Breast epithelium (tissue), 4 donors: ENCODE measurements around the gene ESRRG. TPM values are rescaled to one million over a fixed set of nuclear protein-coding genes. Genes with fewer than 3 reads are reported as not detected.
A peak's percentile ranks its signal among the peaks of the same experiment; 100 is the strongest.

Source experiments
- DNase-seq, 2 donors: peaks; one replicate each; pipeline ENCODE4 v3.0.0-alpha.2; 2019; ENCODE audit warnings: low spot score in 2 of 2
- H3K27ac ChIP-seq, 2 donors: fragments of 200-600 bp; sonication (generic) in 1 of 2; one replicate each; pipeline ENCODE4 v1.5.1; 2016 to 2019; ENCODE audit warnings: mild to moderate bottlenecking in 1 of 2
- H3K27me3 ChIP-seq, 2 donors: fragments of 200-600 bp; sonication (generic) in 1 of 2; one replicate each; pipeline versions ENCODE4 v1.5.1 to v1.6.0; 2017 to 2019; ENCODE audit warnings: control low read depth in 1 of 2, mild to moderate bottlenecking in 1 of 2
- H3K36me3 ChIP-seq: fragments of 200-600 bp; one replicate; pipeline ENCODE4 v1.5.1; 2019
- H3K4me1 ChIP-seq, 2 donors: fragments of 200-600 bp; sonication (generic); one replicate each; pipeline ENCODE4 v1.5.1; 2016 to 2019; ENCODE audit warnings: control low read depth in 1 of 2
- H3K4me3 ChIP-seq, 3 donors: fragments of 200-600 bp; sonication (generic); 1 replicate in 2 of 3; 2 replicates in 1 of 3; pipeline ENCODE4 v1.5.1; 2016 to 2019; ENCODE audit warnings: mild to moderate bottlenecking in 3 of 3, moderate library complexity in 2 of 3
- H3K9me3 ChIP-seq, 2 donors: fragments of 200-600 bp; sonication (generic) in 1 of 2; one replicate each; pipeline ENCODE4 v1.5.1; 2016 to 2019; ENCODE audit warnings: control low read depth in 1 of 2
- CTCF ChIP-seq, 3 donors: fragments of 450-650 bp; IDR thresholded peaks; one replicate each; pipeline ENCODE4 v1.5.1; 2016 to 2017; ENCODE audit warnings: antibody characterized with exemption in 3 of 3, mild to moderate bottlenecking in 3 of 3, moderate library complexity in 3 of 3
- POLR2A ChIP-seq: fragments of 450-650 bp; IDR thresholded peaks from one replicate; pipeline ENCODE4 v1.6.1; 2016; ENCODE audit warnings: antibody characterized with exemption, mild to moderate bottlenecking, moderate library complexity
- POLR2AphosphoS5 ChIP-seq, 3 donors: sonication (generic); formaldehyde crosslinking; IDR thresholded peaks; one replicate each; pipeline ENCODE4 v1.6.1; 2017; ENCODE audit warnings: antibody characterized with exemption in 3 of 3
- intact Hi-C: fragments of 100-400 bp; cut with DNase I; formaldehyde crosslinking; loops from one replicate; pipeline ENCODE4 v1.15.1; 2023; ENCODE audit warnings: low total_unique reads
- total RNA-seq, 3 donors: library from RNA; depleted of rRNA; stranded (reverse); fragments of >200 nt; gene quantifications; one replicate each; pipeline ENCODE4 v1.1.0, GENCODE V29; 2016

Gene ESRRG
- total RNA-seq, result 1 to 10 TPM in 2 of 3 donors, under 1 TPM in 1; 0.16 to 9.1 (median 5.6) TPM

GRCh38 chr1:216723274-216723780, at the start of gene ESRRG:
TSS of gene ESRRG (minus strand) at chr1:216723429. CDS start at chr1:216723299, 130 bp downstream.
- H3K27me3 ChIP-seq, result no peaks in the 10 kb centered on the region

GRCh38 chr1:216771922-216772321, 48.7 kb upstream of the ESRRG start:
- Histone ChIP-seq H3K27me3 (no peaks in the 10 kb centered on the region), H3K9me3 (no peaks in the 10 kb centered on the region), H3K27ac (no peak overlapping the region), H3K4me1 (no peaks in the 10 kb centered on the region), H3K4me3 (no peak overlapping the region), H3K36me3 (no peaks in the 10 kb centered on the region)
- DNase-seq, result no peak
- intact Hi-C loops, result no loop called here
- no peak for TF ChIP-seq POLR2A
- TF ChIP-seq CTCF (IDR thresholded peaks at IDR 0.05), result no peak

More at GRCh38 chr1:216723274-216723780, at the start of gene ESRRG:
- Histone ChIP-seq H3K4me1 (no peaks in the 10 kb centered on the region), H3K36me3 (no peaks in the 10 kb centered on the region), H3K4me3 (peak within 1 kb of the TSS; percentile 12 to 64 (median 55)), H3K9me3 (no peaks in the 10 kb centered on the region), H3K27ac (no peak within 1 kb of the TSS)
- TF ChIP-seq POLR2AphosphoS5 (IDR thresholded peaks at IDR 0.05) (no peak), POLR2A (no peak), CTCF (IDR thresholded peaks at IDR 0.05) (no peak)
- peak; percentile 38 to 57 for DNase-seq
- intact Hi-C loops, result no loop called here

- intact Hi-C loops, result no loop called here
- no peaks in the 10 kb centered on the region for H3K4me1 ChIP-seq
- no peaks in the 10 kb centered on the region for H3K9me3 ChIP-seq
- H3K27ac ChIP-seq, result no peak overlapping the region
- H3K4me3 ChIP-seq, result no peak overlapping the region
- no peaks in the 10 kb centered on the region for H3K36me3 ChIP-seq
- no peak for DNase-seq
- TF ChIP-seq POLR2AphosphoS5 (IDR thresholded peaks at IDR 0.05) (no peak), POLR2A (no peak), CTCF (IDR thresholded peaks at IDR 0.05) (no peak)
- no peaks in the 10 kb centered on the region for H3K27me3 ChIP-seq
Measured at GRCh38 chr1:216766633-216767327, 43.6 kb upstream of the ESRRG start.

GRCh38 chr1:216765346-216766300, 42.4 kb upstream of the ESRRG start:
- no peak for TF ChIP-seq POLR2AphosphoS5 (IDR thresholded peaks at IDR 0.05)
- no peak for TF ChIP-seq POLR2A
- TF ChIP-seq CTCF (IDR thresholded peaks at IDR 0.05), result no peak
- no peak overlapping the region for H3K27ac ChIP-seq
- intact Hi-C loops, result no loop called here
- H3K36me3 ChIP-seq, result no peaks in the 10 kb centered on the region
- H3K4me3 ChIP-seq, result no peak overlapping the region
- no peak for DNase-seq
- no peaks in the 10 kb centered on the region for H3K4me1 ChIP-seq
- H3K9me3 ChIP-seq, result no peaks in the 10 kb centered on the region
- H3K27me3 ChIP-seq, result no peaks in the 10 kb centered on the region
